ENCODE results near the gene CHST7.
"Not testable (repeated sequence)": the region's sequence is repeated elsewhere in the genome, so short reads cannot be mapped to it uniquely, and the experiment has no call there.

DNA sequence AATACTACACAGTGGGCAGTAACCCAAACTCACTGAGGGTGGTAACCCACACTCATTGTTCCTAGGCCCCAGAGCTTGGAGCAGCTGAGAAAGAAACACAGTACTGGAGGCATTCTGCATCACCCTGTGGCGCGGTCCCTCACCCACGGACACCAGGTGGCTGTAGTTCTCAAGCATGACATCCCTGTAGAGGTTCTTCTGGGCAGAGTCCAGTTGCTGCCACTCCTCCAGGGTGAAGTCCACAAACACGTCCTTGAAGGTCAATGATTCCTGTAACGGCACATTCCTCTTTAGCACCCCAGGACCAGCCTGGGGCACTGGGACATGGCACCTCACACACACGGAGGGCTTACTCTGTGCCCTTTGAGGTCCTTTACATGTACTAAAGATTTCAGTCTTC, 44.9 kb upstream of the CHST7 start:
- TF ChIP-seq, protein P1, sequence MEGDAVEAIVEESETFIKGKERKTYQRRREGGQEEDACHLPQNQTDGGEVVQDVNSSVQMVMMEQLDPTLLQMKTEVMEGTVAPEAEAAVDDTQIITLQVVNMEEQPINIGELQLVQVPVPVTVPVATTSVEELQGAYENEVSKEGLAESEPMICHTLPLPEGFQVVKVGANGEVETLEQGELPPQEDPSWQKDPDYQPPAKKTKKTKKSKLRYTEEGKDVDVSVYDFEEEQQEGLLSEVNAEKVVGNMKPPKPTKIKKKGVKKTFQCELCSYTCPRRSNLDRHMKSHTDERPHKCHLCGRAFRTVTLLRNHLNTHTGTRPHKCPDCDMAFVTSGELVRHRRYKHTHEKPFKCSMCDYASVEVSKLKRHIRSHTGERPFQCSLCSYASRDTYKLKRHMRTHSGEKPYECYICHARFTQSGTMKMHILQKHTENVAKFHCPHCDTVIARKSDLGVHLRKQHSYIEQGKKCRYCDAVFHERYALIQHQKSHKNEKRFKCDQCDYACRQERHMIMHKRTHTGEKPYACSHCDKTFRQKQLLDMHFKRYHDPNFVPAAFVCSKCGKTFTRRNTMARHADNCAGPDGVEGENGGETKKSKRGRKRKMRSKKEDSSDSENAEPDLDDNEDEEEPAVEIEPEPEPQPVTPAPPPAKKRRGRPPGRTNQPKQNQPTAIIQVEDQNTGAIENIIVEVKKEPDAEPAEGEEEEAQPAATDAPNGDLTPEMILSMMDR (IDR thresholded peaks at IDR 0.05): not testable (repeated sequence)
- not testable (repeated sequence) for TF ChIP-seq ZFX (IDR thresholded peaks at IDR 0.05; ENCODE audit: borderline replicate concordance)
